A673 (cell line): ENCODE results near the gene PRR5. TPM values are rescaled to one million over a fixed set of nuclear protein-coding genes. Genes with fewer than 3 reads are reported as not detected.
A peak's percentile ranks its signal among the peaks of the same experiment; 100 is the strongest.

Source experiments
- BruUV-seq: library from RNA; stranded (reverse); fragments of 400-500 nt; replicated peaks from 2 replicates; lab custom pipeline; 2021; lab: Mats Ljungman, UMichigan
- CTCF ChIA-PET: fragments of 300-600 bp; sonication (Branson Sonifier 250); formaldehyde crosslinking; loops from one replicate; lab custom pipeline; 2022; ENCODE audit warnings: antibody characterized with exemption; lab: Charles Lee
- POLR2A ChIA-PET: fragments of 300-600 bp; sonication (Branson Sonifier 250); formaldehyde crosslinking; loops from one replicate; lab custom pipeline; 2022; ENCODE audit warnings: antibody characterized with exemption; ENCODE audit not compliant: low non-redundant PET; lab: Charles Lee
- DNase-seq: peaks from one replicate; pipeline ENCODE4 v3.0.0-alpha.2; 2015; ENCODE audit warnings: low spot score
- H3K27ac ChIP-seq: fragments of 200-600 bp; sonication (generic); 2 replicates; pipeline ENCODE4 v1.5.1; 2016; ENCODE audit warnings: mixed run types, low read depth, mild to moderate bottlenecking, mixed read lengths, antibody characterized with exemption, low read length; ENCODE audit not compliant: poor library complexity, severe bottlenecking
- H3K27me3 ChIP-seq: fragments of 200-600 bp; sonication (generic); replicated peaks from 2 replicates; pipeline ENCODE4 v1.6.1; 2017; ENCODE audit warnings: mixed run types, low read depth, mild to moderate bottlenecking, mixed read lengths, antibody characterized with exemption, low read length; ENCODE audit not compliant: insufficient read depth, poor library complexity
- H3K36me3 ChIP-seq: fragments of 200-600 bp; sonication (generic); 2 replicates; pipeline ENCODE4 v1.6.1; 2016; ENCODE audit warnings: mixed run types, mild to moderate bottlenecking, mixed read lengths, antibody characterized with exemption, low read length; ENCODE audit not compliant: insufficient read depth, poor library complexity, severe bottlenecking
- H3K4me1 ChIP-seq: fragments of 200-600 bp; sonication (generic); 2 replicates; pipeline ENCODE4 v1.6.1; 2017; ENCODE audit warnings: mixed run types, mild to moderate bottlenecking, mixed read lengths, antibody characterized with exemption, low read length; ENCODE audit not compliant: insufficient read depth, poor library complexity, severe bottlenecking
- H3K4me3 ChIP-seq: fragments of 200-600 bp; sonication (generic); 2 replicates; pipeline ENCODE4 v1.5.1; 2016; ENCODE audit warnings: low read depth, mixed run types, mild to moderate bottlenecking, mixed read lengths, low read length; ENCODE audit not compliant: poor library complexity, severe bottlenecking
- H3K9me3 ChIP-seq: fragments of 200-600 bp; sonication (generic); 2 replicates; pipeline ENCODE4 v1.6.1; 2016; ENCODE audit warnings: mixed run types, low read depth, mild to moderate bottlenecking, mixed read lengths, antibody characterized with exemption, low read length; ENCODE audit not compliant: poor library complexity, severe bottlenecking
- EZH2 ChIP-seq: fragments of 200-600 bp; sonication (generic); IDR thresholded peaks from 2 replicates; pipeline ENCODE4 v1.6.1; 2017; ENCODE audit warnings: borderline replicate concordance, low read depth, mild to moderate bottlenecking, mixed read lengths, antibody characterized with exemption, low read length; ENCODE audit not compliant: poor library complexity, severe bottlenecking
- intact Hi-C: fragments of 100-400 bp; cut with micrococcal nuclease; formaldehyde crosslinking; loops from one replicate; pipeline ENCODE4 v1.10.0; 2022; ENCODE audit not compliant: unreplicated experiment
- total RNA-seq: library from RNA; stranded (reverse); gene quantifications from 2 replicates; pipeline ENCODE4 v1.2.3, GENCODE V29; 2021
- TF ChIP-seq, protein P1 (sequence below): fragments of 300-800, 200-600 bp; sonication (generic); conservative IDR thresholded peaks from 2 replicates; pipeline ENCODE4 v1.5.1; 2017; ENCODE audit warnings: low read depth, mild to moderate bottlenecking, antibody characterized with exemption, low read length, moderate library complexity, mixed read lengths

The PRR5 gene
- total RNA-seq, 1 experiment from 2014 or later = 17.9 TPM

DNA sequence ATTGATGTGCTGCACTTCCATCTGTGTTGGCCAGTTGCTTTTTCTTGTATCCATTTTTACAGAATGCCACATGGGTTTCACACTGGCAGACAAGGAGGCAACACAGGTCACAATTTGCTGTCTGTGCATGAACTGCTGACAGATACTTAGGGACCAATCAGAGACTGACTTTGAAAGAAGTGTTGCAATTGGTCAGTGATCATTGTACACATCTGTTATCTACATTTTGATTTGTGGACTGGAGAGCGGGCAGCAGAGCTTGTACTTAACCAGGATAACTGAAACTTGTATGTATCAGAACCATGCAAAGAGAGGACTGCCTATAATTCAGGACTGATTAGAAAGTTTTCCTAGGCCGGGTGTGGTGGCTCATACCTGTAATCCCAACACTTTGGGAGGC lies 21.8 kb downstream of the PRR5 start:
- H3K4me3 ChIP-seq = no peak overlapping the region
- no peaks in the 10 kb centered on the region for H3K27me3 ChIP-seq
- no TSS peak for BruUV-seq
- POLR2A ChIA-PET = no interaction called here
- H3K27ac ChIP-seq = no peak overlapping the region
- no peaks in the 10 kb centered on the region for H3K4me1 ChIP-seq
- H3K36me3 ChIP-seq = no peaks in the 10 kb centered on the region
- intact Hi-C loops = no loop called here
- CTCF ChIA-PET = interaction anchor here (0.6 kb wide), 1 partner anchor 250 kb away, joined by 3 read pairs; no protein-coding TSS in a partner anchor
- no peaks in the 10 kb centered on the region for H3K9me3 ChIP-seq
- no peak for TF ChIP-seq EZH2
- TF ChIP-seq, protein P1, sequence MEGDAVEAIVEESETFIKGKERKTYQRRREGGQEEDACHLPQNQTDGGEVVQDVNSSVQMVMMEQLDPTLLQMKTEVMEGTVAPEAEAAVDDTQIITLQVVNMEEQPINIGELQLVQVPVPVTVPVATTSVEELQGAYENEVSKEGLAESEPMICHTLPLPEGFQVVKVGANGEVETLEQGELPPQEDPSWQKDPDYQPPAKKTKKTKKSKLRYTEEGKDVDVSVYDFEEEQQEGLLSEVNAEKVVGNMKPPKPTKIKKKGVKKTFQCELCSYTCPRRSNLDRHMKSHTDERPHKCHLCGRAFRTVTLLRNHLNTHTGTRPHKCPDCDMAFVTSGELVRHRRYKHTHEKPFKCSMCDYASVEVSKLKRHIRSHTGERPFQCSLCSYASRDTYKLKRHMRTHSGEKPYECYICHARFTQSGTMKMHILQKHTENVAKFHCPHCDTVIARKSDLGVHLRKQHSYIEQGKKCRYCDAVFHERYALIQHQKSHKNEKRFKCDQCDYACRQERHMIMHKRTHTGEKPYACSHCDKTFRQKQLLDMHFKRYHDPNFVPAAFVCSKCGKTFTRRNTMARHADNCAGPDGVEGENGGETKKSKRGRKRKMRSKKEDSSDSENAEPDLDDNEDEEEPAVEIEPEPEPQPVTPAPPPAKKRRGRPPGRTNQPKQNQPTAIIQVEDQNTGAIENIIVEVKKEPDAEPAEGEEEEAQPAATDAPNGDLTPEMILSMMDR = no peak
- DNase-seq = peak; percentile 48

- no peak for DNase-seq
- Histone ChIP-seq H3K9me3 (no peaks in the 10 kb centered on the region), H3K4me3 (no peak overlapping the region), H3K27me3 (no peaks in the 10 kb centered on the region), H3K36me3 (no peaks in the 10 kb centered on the region), H3K27ac (no peak overlapping the region), H3K4me1 (no peaks in the 10 kb centered on the region)
- TF ChIP-seq, protein P1 = no peak
- no peak for TF ChIP-seq EZH2
- CTCF ChIA-PET = no interaction called here
- BruUV-seq = no TSS peak
- POLR2A ChIA-PET = no interaction called here
- intact Hi-C loops = no loop called here
These were observed 22.4 kb downstream of the PRR5 start for GRCh38 chr22:44724416-44724815.

GRCh38 chr22:44724859-44725258 lies 22.9 kb downstream of the PRR5 start:
- no peaks in the 10 kb centered on the region for H3K9me3 ChIP-seq
- no peak overlapping the region for H3K27ac ChIP-seq
- BruUV-seq = no TSS peak
- H3K4me3 ChIP-seq = no peak overlapping the region
- no peaks in the 10 kb centered on the region for H3K36me3 ChIP-seq
- DNase-seq = no peak
- ChIA-PET POLR2A (no interaction called here), CTCF (no interaction called here)
- intact Hi-C loops = no loop called here
- TF ChIP-seq EZH2 = no peak
- TF ChIP-seq, protein P1 = no peak
- H3K27me3 ChIP-seq = no peaks in the 10 kb centered on the region
- H3K4me1 ChIP-seq = no peaks in the 10 kb centered on the region
